Thyroid gland (tissue), 4 donors: ENCODE measurements around the gene LENG9.

Source experiments
- POLR2A ChIP-seq, 2 donors: fragments of 450-650 bp; IDR thresholded peaks; one replicate each; pipeline ENCODE4 v1.6.1; 2017; ENCODE audit warnings: antibody characterized with exemption in 2 of 2, mild to moderate bottlenecking in 2 of 2, moderate library complexity in 1 of 2
- TF ChIP-seq, protein P1 (sequence below), 6 experiments: fragments of 200-600 bp in 3 of 6; fragments of 450-650 bp in 3 of 6; sonication (generic) in 3 of 6; IDR thresholded peaks; one replicate each; pipeline ENCODE4 v1.5.1; 2016 to 2019; ENCODE audit warnings: antibody characterized with exemption in 6 of 6, mild to moderate bottlenecking in 2 of 6, inconsistent platforms in 1 of 6, moderate library complexity in 1 of 6

DNA sequence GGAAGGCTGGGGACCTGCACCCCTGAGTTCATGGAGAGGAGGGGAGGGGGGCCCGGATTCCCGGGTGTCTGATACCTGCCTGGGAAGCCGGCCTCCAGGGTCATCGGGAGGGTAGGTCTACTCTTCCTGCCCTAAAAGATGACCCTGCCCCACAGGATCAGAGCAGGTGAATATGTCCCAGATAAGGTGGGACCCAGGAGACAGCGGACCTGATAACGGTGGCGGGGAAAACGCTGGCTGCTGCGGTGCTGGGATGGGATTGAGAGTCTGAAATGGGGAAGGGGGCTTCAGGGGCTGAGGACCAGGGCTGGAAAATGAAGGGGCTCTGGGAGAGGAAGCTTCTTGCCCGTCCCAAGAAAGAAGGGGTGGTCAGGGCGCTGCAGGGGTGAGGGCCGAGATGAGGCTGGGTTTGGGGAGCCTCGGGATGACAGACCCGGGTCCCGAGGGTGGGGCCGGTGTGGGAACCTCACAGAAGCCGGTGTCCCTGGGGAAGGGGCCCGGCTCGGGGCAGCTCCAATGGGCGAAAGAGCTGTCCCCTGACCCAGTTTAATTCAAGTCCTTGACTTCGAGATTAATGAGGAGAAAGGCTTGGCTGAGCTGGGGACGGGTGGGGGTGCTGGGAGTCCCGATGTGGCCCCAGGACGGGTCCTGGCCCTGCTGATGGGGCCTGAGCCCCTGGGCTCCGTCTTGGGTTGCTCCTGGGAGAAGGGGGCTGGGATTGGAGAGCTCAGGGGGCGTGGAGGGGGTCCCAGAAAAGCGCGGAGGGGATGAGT, 47.5 kb downstream of the LENG9 start:
- TF ChIP-seq, protein P1, sequence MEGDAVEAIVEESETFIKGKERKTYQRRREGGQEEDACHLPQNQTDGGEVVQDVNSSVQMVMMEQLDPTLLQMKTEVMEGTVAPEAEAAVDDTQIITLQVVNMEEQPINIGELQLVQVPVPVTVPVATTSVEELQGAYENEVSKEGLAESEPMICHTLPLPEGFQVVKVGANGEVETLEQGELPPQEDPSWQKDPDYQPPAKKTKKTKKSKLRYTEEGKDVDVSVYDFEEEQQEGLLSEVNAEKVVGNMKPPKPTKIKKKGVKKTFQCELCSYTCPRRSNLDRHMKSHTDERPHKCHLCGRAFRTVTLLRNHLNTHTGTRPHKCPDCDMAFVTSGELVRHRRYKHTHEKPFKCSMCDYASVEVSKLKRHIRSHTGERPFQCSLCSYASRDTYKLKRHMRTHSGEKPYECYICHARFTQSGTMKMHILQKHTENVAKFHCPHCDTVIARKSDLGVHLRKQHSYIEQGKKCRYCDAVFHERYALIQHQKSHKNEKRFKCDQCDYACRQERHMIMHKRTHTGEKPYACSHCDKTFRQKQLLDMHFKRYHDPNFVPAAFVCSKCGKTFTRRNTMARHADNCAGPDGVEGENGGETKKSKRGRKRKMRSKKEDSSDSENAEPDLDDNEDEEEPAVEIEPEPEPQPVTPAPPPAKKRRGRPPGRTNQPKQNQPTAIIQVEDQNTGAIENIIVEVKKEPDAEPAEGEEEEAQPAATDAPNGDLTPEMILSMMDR (IDR thresholded peaks at IDR 0.05), result no peak
- TF ChIP-seq POLR2A (IDR thresholded peaks at IDR 0.05), result no peak
